ENCODE measurements around the gene EMP3.
"Not testable (repeated sequence)": the region's sequence is repeated elsewhere in the genome, so short reads cannot be mapped to it uniquely, and the experiment has no call there.

Gene EMP3

DNA sequence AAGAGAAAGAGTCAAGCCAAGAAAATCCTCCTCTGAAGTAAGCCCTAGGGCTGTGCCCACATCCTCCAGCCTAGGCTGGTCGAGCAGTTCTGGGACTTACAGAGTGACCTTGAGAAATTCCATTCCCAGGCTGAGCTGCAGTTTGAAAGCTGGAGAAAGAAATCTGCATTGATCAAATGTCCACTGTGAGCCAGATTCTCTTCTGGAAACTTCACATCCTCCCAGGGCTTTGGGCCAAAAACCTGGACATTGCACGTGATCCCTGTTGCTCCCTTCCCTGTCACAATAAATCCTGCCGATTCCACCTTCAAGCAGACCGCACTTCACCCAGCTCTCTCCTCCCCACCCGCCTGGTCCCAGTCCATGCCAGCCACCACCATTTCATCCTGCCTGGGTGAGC is 22.7 kb downstream of the EMP3 start:
- no peak for DNase-seq (ENCODE audit: low spot score)

DNA sequence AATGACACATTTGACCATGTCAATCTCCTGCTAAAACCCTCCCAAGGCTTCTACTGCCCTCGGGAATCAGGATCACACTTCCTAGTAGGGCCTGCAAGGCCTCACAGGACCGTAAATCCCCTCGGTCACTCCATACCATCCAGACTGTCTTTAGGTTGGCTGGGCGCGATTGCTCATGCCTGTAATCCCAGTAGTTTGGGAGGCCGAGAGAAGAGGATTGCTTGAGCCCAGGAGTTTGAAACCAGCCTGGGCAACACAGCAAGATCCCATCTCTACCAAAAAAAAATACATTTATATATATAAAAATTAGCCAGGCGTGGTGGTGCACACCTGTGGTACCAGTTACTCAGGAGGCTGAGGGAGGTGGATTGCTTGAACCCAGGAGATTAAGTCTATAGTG is 23.4 kb downstream of the EMP3 start:
- no peak for DNase-seq (ENCODE audit: low spot score)

DNA sequence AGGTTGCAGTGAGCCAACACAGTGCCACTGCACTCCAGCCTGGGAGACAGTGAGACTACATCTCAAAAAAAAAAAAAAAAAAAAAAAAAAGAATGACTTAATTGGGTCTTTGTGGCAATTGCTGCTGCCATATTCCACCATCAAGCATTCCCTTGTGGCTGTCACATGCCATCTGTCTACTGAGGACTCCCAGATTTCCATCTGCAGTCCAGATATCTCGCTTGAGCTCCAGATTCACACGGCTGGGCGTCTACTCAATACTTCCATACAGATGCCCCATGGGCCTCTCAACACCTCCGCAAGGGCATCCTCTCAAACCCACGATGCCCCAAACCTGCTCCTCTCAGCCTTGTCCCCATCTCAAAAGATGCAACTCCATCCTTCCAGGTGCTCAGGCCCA is 25.5 kb downstream of the EMP3 start:
- no peak for DNase-seq (ENCODE audit: low spot score)

DNA sequence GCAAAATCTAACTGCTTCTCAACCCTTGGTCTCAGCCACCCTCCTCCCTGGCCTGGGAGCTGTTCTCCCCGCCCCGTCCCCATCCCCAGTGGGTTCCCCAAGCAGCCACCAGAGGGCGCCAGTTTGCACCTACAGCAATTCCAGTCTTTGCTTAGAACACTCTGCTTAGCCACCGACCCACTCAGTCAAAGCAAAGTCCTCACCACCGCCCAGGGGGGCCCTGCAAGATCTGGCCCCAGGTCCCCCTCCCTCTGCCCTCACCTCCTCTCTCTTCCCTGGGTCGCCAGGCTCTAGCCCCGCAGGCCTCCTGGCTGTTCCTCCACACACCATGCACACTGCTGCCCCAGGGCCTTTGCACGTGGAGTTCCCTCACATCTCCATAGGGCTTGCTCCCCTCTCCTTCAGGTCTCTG is 26.0 kb downstream of the EMP3 start:
- DNase-seq (ENCODE audit: low spot score): no peak

DNA sequence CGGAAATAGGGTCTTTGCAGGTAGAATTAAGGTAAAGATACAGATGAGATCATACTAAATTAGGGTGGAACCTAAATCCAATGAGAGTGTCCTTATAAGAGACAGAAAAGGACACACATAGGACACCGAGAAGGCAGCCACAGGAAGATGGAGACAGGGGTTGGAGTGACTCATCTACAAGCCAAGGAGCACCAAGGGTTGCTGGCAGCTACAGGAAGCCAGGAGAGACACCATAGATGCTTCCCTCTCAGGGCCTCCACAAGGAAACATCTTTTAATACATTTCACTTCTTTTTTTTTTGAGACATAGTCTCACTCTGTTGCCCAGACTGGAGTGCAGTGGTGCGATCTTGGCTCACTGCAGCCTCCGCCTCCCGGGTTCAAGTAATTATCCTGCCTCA is 28.3 kb downstream of the EMP3 start:
- DNase-seq (ENCODE audit: low spot score): no peak

DNA sequence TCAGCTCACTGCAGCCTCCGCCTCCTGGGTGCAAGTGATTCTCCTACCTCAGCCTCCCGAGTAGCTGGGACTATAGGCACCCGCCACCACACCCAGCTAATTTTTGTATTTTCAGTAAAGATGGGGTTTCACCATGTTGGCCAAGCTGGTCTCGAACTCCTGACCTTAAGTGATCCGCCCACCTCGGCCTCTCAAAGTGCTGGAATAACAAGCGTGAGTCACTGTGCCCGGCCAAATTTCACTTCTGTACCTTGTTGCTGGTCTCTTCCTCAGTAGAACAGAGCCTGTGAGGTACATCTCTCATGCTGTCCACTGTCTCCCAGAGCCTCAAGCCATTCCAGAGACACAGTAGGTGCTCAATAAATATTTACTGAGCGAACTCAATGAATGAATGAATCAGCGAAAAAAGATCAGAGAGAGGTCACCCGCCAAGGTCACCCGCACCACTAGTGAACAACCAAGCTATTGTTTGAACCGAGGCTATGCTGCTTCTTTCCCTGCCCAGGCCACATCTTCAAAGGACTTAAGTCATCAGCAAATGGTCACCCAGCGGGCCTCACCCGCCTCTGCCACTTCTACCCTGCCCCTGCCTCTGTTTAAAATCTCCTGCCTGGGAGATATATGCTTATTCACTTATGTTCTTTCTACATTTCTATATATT is 29.1 kb downstream of the EMP3 start:
- no peak for DNase-seq (ENCODE audit: low spot score)

DNA sequence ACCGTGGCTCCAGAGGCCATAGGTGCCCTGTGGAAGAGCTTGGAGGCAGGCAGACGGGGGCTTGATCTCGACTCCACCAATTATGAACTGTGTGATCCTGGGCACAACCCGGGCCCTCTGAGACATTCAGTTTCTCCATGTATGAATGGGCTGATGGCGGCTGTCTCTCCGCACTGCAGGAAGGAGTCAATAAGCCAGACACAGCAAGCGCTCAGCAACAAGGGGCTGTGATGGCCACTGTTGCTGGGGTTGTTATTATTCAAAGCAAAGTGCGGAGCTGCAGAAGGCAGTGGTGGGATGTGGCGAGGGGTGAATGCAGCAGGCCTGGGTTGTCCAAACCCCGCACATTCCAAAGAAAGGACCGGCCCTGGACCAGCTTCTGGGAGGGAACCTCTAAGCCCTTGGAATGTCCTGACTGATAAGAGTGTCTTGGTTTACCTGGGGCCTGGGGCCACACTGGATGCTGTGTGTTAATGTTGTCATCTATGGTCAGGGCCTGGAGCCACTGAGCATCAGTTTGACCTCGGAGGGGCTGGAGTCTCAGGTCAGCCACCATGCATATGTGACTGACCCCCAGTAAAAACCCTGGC is 30.1 kb downstream of the EMP3 start:
- DNase-seq (ENCODE audit: low spot score): no peak

DNA sequence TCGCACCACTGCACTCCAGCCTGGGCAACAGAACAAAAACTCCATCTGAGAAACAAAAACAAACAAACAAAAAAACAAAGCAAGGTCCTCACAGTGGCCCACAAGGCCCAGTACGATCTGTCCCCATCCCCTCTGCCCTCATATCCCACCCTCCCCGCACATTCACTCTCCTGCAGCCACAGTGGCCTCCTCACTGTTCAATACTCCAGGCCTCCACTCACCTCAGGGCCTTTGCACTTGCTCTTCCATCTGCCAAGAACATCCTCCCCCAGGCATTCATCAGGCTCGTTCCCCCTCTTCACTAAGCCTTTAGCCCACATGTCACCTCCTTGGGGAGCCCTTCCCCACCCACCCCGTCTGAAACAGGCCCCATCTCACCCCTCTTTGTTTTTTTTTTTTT is 33.8 kb downstream of the EMP3 start:
- no peak for DNase-seq (ENCODE audit: low spot score)

DNA sequence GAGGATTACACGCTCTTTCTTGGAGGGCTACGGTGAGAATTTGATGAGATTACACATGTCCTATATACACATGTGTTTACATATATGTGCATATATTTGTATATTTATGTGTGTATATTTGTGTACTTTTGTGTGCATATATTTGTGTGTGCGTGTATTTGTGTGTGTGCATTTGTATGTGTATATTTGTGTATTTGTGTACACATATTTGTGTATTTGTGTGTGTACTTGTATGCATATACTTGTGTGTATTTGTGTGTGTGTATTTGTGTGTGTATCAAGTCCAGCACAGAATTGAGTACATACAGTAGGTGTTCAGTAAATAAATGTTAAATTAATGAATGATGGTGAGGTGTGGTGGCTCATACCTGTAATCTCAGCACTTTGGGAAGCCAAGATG is 36.6 kb downstream of the EMP3 start:
- no peak for DNase-seq (ENCODE audit: low spot score)

DNA sequence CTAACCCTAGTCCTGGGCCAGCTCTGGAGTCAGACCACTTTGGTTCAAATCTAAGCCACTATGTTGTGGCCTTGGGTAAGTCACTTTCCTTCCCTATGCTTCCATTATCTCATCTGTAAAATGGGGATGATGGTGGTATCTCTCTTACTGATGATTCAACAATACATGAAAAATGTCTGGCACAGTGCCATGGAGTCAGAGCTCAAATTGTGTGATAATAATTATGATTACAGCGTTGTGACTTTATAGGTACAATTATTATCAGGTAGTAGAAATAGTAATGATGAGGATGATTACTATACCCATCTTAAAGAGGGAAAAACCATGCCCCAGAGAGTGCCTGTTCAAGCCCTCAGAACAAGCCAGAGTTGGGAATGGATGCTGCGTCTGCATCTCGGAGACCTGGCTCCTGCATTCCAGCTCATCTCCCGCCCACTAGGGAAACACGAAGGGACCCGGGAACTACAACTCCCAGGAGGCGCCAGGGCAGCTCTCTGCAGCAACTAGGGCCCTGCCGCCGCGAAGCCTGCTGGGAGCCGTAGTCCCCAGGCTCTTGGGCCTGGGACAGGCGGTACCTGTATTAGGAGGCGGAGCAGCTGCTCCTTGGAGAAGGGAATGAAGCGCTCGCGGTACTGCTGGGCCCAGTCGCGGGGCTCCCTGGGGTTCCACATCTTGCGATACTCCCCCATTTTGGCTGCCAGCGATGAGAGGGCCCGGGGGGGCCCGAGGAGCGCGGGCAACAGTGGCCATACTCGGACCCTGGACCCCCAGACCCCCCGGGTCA is 37.6 kb downstream of the EMP3 start:
- peak; percentile 96 for DNase-seq (ENCODE audit: low spot score)

DNA sequence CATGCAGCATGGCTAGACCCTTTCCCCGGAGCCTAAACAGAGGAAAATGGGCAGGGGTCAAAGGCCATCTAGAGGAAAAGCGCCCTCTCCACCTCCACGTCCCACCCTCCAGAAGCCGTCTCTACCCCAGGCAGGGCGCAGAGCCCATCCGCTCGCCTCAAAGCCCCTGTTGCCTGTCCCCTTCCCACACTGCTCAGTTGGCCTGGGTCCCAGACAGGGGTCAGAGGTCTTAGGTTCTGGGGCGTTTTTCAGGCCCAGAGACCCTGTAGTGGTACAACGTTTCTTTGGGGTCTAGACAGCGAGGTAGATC is 38.1 kb downstream of the EMP3 start:
- no peak for DNase-seq (ENCODE audit: low spot score)

DNA sequence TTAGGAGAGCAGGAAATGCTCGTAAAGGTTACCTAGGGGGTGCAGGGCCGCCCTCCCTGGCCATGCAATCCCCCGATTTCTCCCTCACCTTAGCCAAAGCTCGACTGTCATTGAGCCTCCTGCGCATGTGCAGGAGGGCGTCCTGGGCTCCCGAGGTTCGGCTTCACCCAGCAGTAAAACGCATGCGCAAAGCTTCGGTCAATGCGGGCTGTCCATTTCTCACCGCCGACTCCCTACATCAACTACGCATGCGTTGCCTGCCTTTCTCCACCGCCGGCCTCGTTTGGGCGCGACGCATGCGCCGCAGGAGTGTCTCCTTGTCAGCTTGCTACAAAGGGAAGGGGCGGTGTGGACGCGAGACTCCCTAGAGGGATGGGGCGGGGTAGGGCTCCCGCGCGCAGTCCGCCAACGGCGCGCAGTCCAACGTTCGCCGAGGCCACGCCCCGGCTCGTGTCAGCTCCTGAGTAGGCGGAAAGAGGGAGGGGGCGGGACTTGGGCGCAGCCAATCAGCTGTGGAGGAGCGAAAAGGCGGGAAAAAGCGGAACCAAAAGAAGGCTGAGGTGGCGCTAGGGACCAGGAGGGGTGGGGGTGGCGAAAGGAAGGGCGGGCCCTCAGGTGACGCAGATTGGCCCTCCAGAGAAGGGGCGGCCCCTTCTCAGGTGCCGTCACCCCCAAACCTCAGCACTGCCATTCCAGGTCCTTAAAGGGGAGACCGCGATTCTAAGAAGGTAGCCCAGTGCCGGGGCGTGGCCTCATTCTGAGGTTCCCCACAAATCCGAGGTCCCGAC is 38.7 kb downstream of the EMP3 start, which contains the start of the genes SYNGR4 and TMEM143:
TSS of gene SYNGR4 (plus strand) at position 558 of the 788 bp plus-strand sequence. CDS start 1,476 bp downstream, outside the sequence.
TSS of gene TMEM143 (minus strand) at position 131 of the 788 bp plus-strand sequence. CDS start at position 111, 20 bp downstream.
- DNase-seq (ENCODE audit: low spot score): peak; percentile 100

DNA sequence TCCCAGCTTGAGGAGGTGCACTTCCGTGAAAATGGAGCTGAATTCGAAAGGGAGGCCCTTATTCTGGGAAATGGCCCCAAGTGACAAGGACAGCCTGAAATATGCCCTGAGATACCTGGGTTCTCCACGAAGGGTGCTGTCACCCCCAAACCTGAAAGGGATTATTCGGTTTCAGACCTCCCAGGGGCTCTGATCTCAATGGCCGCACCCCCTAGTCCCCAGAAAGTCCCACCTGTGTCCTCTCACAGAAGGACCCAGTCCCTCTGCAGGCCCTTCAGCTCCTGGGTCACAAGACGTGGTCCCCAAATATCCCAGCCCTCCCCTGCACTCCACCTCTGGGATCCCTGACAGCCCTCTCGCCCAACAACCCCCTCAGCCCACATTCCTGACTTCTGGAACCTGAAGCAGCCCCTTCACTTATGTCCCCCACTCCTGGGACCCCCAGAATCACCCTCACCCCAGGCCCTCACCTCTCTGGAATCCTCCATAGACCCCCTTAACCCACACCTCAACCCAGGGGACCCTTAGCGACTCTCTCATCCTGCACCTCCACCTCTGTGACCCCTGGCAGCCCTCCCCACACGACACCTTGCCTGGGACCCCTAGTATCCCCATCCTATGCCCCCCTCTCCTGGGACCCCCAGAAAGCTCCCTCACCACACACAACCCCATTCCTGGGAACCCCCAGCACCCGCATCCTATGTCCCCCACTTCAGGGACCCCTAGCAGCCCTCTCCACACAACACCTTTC is 39.4 kb downstream of the EMP3 start:
- peak; percentile 17 for DNase-seq (ENCODE audit: low spot score)

DNA sequence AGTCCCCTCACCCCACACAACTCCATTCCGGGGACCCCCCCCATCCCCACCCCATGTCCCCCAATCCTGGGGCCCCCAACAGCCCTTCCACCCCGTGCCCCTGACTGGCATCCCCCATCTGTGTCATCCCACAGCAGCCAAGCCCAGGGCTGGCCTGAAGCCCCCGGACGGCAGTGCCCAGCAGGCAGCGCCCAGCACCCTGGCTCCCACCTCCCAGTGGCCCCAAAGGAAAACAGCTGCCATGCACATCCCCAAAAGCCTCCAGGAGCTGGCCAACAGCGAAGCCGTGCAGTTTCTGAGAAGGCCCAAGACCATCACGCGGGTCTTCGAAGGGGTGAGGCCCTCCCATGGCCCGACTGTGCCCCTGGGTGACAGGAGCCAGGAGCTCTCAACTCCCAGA is 40.2 kb downstream of the EMP3 start:
- DNase-seq (ENCODE audit: low spot score): no peak

DNA sequence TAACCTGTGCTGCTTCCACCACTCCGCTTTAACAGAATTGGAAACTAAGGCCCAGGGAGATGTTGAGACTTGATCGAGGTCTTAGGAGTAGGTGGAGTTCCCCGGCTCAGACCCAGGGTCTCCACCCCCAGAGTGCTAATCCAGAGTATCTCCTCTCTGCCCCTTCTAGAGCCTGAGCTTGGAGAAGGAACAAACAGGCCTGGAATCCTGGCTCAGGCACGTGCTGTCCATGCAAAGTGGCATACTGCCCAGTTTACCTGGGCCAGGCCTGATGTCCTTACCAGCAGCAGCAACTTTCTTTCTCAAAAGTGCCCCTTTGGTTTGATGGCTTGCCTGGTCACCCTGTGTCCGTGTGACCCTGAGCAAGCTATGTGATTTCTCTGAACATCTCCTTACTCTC is 42.5 kb downstream of the EMP3 start:
- DNase-seq (ENCODE audit: low spot score): no peak

DNA sequence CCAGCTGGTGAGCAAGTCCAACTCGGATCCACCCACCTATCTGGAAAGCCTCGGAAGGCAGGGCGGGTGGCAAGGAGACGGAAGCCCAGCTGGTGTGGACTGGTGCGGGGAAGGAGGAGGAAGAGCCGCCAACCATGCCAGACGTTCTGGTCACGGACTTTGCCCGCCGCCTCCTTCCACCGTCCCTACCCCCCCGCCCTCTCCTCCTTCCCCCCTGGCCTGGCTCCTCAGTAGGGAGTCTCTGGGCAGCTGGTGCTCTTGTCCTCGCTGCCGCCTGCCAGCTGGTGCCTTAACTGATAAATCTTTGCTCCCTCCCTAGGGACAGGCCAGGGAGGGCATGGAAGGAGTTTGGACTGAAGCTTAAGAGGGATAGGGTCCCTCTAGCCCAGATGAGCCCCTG is 43.6 kb downstream of the EMP3 start:
- DNase-seq (ENCODE audit: low spot score): no peak

DNA sequence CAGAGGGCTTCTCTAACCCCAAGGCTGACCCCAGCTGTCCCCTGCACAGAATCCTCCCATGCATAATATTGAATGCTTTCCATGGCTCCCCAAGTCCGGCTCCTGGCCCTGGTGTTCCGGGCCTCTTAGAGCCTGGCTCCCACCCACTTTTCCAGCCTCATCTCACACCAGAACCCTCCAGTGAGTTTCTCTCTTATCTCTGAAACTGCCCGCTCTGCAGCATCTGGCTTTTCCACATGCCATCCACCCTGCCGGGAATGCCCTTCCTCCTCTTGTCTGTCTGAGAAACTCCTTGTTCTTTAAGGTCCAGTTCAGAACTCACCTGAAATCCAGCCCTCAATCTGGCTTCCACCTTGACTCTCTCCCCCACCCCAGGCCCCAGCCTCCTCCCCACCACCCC is 45.6 kb downstream of the EMP3 start:
- DNase-seq (ENCODE audit: low spot score): no peak

DNA sequence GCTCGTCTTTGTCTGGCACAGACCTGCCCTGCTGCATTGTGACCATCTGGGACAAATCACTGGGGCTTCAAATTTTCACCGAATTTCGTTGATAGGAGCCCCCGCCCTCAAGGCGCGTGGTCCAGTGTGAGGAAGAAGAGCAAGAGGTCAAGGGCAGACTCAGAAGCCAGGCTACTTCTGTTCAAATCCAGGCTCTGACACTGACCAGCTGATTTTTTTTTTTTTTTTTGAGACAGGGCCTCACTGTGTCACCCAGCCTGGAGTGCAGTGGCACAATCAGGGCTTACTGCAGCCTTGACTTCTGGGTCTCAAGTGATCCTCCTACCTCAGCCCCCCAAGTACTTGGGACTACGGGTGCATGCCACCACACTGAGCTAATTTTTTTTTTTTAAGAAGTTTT is 46.0 kb downstream of the EMP3 start:
- DNase-seq (ENCODE audit: low spot score): no peak

DNA sequence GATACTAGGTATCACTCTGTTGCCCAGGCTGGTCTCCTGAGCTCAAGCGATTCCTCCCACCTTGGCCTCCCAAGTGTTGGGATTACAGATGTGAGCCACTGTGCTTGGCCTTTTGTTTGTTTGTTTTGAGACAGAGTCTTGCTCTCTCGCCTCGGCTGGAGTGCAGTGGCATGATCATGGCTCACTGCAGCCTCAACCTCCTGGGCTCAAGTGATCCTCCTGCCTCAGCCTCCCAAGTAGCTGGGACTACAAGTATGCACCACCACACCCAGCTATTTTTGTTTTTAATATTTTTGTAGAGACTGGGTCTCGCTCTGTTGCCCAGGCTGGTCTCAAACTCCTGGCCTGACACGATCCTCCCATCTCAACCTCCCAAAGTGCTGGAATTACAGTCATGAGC is 46.4 kb downstream of the EMP3 start:
- not testable (repeated sequence) for DNase-seq (ENCODE audit: low spot score)

DNA sequence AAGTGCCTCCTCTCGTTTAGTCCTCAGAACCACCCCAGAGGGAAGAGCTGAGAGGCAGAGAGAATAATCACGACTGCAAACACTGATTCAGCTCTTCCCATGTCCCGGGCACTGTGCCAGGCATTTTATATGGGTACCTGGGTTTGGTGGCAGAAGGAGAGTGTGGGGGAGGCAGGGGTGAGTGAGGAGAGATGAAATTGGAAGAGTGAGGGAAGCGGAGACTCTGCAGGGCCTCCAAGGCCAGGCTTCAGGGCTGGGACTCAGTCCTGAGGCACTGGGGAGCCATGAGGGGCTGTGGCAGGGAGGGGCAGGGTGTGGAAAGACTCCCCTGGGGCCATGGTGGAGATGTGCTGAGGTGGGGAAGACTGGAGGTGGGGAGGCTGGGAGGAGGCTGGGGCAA is 47.6 kb downstream of the EMP3 start:
- DNase-seq (ENCODE audit: low spot score): peak; percentile 65

DNA sequence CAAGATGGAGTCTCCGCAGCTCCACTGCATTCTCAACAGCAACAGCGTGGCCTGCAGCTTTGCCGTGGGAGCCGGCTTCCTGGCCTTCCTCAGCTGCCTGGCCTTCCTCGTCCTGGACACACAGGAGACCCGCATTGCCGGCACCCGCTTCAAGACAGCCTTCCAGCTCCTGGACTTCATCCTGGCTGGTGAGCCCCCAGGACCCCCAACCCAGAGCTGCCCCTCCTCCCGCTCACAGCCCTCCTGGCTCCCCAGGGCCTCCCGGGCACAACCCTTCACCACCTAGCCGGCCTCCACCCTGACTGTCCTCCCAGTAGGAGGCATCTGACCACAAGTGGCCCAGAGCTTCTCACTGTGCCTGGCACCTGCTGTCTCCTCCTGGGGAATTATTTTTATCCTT is 48.2 kb downstream of the EMP3 start:
- DNase-seq (ENCODE audit: low spot score): no peak

DNA sequence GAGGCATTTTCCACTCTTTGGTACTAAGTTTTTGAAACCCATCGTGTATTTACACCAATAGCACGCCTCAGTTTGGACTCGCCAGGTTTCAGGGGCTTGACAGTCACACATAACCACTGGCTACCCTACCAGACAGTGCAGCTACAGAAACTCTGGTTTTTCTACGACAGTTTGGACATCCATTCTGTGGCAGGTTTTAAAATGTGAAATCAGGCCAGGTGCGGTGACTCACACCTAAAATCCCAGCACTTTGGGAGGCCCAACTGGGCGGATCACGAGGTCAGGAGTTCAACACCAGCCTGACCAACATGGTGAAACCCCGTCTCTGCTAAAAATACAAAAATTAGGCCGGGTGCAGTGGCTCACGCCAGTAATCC is 52.8 kb downstream of the EMP3 start:
- DNase-seq (ENCODE audit: low spot score): no peak

Measured in putamen (tissue), 1 donor.